SIG-M5 treated with dmso at 0.1 percent for 504 hours (cell line): ENCODE results near the gene ASTN2.

Experiments used
- DNase-seq: peaks from one replicate; lab custom pipeline; 2025; ENCODE audit not compliant: unreplicated experiment; lab: John Stamatoyannopoulos, UW

ASTN2 gene

DNA sequence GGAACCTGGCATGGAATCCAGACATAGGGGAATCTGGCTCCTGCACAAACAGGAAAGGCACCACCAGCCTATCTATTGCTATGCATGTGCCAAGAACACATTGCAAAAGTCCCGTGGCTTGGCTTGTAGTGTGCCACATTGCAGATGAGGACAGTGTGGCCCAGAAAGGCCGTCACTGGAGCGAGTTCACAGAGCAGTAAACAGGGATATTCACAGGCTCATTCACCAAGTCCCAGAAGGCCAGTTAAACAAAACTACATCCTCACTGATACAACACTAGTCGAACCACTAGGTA is 767.4 kb downstream of the ASTN2 start:
- no peak for DNase-seq

DNA sequence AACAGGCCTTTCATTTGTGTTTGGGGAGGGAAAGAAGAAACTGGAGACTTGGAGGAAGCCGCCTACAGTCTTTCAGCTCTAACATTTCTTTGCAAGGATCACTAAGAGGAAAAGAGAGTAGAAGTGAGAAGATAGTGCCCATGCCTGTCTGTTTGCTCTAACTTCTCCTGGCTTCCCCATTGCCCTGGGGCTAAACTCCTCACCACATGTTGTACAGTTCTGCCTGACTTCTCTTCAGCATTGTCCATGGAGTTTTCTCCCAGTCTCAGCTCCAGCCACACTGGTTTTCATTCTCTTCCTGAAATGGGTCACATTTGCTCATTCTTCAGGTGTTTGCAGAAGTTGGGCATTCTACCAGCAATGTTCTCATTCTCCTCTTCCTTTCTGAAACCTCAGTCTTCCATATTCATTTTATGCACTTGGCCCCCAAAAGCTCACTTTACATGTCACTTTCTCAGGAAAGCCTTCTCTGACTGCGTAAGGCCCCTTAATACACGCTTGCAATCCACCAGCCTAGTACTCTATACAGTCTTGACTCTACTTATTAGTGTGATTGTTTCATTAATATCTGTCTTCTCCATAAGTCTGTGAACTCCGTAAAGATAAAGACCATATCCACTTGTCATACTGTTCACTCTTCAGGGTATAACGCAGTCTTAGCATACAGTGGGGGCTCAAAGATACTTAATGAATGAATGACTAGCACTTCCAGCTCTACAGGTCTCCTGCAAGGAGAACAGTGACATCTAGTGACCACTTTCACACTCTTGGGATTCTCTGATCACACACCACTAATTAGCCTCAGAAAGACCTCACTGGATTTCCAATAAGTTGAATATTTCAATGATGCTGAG is 768.0 kb downstream of the ASTN2 start:
- peak; percentile 29 for DNase-seq

DNA sequence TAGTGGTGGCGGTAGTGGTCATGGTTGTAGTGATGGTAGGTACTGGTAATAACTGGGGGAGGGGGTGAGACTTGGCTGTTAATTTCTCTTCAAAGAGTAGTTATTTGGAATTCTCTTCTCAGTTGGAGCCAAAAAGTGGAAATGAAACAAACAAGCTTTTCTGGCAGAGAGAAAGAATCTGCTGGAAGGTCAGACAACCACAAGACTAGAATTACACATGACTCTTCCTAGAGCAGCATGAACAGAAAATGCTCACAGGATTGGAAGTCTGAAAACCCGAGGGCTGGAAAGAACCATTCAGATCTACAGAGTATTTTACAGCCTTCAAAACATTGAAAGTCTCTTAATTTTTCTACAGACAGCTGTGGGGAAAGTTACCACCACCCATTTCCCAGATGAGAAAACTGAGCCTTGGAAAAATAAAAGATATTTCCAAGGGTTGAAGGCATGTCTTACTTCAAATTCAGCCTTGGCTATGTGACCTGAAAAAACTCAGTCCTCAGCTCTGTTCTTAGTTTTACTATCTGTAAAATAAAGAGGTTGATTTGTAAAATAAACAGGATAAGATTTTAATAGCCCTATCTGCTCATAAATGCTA is 770.7 kb downstream of the ASTN2 start:
- DNase-seq, result no peak

DNA sequence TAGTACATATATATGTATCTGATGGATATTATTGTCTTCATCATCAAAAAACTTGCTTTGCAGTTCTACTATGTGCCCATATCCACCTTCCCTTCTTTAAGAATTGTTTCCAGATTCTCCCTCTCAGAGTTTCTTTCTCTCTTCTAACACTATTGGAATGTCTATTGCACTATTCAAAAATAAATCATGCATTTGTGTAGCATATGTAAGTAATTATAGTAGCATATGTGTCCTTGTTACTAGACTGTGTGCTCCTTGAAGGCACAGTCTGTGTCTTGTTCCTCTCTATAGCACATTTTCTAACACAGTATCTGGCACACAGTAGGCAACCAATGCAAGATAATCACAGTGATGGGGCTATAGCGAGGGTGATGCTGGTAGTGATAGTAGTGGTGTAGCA is 771.2 kb downstream of the ASTN2 start:
- no peak for DNase-seq

DNA sequence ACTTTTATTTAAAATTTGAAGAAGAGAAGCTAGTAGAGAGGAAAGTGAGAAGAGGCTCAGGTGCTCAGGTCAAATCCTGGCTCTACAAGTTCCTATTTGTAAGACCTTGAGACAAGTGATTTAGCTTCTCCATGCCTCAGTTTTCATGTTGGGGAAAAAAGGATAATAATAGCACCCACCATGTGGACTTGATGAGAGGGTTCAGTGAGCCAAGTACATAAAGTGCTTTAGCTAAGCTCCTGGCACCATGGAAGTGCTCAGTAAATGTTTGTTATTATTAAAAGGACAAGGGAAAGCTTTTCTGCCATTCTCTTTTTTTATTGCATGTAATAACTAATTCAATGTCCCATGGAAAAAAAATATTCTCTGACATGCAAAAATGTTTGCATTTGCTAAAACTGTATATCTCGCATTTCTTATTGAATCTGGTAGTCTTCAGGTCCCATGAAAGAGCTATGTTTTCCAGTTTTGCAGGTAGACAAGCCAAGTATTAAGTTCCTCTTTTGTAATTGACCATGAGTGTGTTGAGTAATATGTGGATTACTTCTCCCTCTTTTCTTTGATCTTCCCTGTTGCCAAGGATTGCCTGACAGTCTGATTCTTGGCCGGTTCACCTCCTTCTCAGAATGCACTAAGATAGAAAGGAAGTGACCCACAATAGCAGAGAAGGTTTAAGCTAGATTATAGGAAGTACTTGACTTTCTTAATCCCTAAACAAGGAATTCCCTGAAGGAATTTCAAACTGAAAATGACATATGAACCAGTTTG is 773.4 kb downstream of the ASTN2 start:
- DNase-seq, result no peak

DNA sequence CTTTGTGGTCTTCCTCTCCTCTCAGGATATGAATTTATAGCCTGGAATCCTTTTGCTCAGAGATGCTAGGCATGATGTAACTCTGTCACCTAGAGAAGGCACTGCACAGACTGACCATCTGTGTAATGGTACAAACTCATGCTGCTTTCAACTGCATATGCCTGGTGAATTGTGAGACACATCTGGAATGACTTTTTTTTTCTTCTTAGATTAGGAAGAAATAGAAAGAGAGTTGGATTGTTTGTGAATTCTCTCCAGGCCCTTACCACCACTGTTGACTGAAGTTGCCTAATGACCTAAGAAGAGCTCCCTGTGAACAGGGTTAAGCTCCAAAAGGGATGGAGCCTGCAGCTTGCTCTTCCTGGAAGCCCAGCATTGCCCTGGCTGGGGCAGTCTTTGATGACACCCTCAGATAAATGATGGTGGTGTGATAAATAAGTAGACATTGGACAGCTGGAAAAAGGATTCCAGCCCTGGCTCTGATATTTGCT is 775.6 kb downstream of the ASTN2 start:
- DNase-seq, result no peak

DNA sequence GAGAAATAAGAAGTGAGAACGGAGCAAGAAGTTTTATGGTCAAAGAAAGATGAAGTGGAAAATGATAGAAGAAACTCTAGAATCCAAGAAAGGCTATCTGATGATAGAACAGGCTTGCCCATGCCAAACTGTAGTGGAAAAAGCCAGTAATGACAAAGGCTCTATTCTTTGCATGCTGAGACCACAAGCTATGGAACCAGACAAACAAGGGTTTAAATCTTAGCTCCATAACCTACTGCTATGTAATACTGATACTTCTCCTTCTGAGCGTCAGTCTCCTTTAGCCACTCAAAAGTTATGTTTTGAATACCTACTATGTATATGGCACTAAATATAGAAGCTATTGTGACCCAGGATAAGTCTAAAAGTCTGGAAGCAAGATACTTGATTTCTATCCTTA is 778.9 kb downstream of the ASTN2 start:
- DNase-seq, result no peak

DNA sequence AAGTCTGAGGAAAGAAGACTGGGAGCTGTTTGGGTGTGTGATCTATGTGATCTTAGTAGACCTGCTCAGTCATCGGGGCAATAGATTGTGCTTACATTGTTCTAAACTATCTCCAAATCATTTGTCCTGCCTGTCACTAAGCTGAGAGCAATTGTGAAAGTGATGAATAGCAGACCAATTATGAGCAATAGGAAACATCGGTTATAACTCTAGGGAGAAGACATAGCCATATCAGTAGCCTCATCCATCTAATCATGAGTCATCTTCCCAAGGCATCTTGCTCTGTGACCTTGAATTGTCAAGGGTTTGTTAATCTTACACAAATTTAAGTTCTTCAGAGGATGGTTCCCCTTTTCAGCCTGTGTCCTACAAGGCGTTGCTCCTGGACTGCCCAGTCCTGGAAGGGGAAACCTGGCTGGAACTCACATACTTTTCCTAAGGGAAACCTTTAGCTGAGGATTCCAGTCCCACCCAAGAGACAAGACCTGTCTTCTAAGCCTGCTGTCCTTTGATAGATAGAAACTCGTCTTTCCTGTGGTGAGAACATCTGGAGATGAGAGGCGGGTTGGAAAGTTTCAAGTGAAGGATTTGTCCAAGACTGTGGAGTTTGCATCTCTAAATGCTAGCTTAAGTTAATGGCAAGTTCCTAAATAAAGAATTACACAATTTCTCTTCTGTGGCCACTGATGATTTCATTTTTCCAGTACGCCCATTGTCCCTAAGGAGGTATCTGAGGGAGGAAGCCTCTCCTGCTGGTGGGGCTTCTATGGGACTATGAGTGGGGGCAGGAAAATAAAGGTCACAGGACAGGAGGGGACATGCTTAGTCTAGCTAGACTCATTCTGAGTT is 781.6 kb downstream of the ASTN2 start:
- DNase-seq, result peak; percentile 5

DNA sequence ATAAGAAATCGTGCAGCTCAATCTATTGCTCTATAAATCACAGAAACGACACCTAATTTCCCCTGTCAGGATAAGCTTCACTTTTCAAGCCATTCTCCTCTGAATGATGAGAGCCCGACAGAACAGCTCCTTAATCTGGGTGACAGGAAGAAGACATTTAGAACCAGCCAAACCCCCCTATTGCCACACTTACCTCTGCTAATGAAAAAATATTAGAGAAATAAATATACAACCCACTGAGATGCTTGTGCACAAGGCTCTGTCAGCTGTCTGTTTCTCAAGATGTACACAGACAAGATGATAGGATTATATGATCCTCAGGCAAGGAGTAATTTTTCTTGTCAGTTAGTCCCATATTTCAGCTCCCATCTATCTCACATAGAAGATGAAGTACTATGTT is 785.2 kb downstream of the ASTN2 start:
- no peak for DNase-seq

DNA sequence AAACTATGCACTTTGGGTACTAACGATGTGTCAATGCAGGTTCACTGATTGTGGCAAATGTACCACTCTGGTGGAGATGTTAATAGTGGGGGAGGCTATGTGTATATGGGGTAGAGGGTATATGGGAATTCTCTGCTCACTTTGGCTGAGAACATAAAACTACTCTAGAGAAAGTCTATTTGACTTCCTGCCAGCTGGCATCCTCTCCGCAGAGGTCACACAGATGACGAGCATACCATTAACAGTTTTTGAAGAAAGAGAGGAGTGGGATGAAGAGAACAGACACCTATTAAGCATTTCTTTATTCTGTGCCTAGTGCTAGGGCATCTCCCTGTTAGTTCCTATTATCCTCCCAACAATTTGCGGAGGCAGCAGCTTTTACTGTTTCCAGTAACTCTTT is 786.1 kb downstream of the ASTN2 start:
- DNase-seq, result no peak

DNA sequence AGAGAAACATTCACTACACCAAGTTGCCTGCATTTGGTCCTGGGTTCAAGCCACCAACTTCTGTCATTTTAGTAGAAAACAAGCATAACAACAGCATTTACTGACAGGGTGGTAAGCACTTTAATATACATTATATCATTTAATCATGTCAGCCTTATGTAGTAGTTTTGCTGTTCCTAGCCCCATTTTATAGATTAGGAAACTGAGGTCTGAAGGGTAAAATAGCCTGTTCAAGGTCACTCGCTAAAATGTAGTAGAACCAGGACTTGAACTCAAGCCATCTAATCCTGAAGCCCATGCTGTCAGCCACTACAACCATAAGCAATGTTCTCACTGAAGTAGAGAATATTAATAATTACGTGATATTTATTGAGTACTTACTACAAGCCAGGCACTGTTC is 787.4 kb downstream of the ASTN2 start:
- no peak for DNase-seq

DNA sequence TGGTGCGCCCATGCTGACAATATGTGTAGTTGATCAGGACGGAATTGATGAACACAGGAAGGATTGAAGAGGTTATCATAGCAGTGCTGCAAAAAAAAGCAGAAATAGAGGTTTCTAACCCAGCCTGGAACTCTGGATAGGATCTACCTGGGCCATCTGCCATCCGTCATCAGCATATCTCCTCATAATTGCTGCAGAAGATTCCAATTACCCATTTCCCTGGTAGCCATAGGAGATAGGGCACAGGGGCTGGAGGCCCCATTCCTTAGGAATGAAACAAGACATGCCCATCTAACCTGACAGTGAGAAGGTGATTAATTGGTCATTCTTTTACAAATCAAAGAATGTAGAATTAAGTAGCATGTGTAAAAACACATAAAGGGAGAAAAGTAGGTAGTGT is 788.1 kb downstream of the ASTN2 start:
- DNase-seq, result no peak

DNA sequence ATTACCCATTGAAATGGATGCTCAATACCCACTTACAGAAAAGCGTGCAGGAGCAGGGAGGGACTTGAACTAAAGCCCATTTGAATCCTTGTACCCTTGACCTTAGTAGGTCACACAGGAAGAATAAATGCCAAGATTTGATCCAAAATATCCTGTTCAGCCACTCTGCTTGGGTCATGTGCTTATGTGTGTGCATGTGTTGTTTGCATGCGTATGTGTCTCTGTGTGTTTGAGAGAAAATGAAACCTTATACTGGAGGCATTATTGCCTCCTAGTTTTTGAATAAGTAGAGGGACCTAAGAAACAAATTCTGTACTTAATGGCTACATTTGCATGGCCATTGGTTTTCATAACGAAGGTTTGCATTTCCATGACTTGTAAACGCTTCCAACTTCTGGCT is 791.1 kb downstream of the ASTN2 start:
- DNase-seq, result no peak

DNA sequence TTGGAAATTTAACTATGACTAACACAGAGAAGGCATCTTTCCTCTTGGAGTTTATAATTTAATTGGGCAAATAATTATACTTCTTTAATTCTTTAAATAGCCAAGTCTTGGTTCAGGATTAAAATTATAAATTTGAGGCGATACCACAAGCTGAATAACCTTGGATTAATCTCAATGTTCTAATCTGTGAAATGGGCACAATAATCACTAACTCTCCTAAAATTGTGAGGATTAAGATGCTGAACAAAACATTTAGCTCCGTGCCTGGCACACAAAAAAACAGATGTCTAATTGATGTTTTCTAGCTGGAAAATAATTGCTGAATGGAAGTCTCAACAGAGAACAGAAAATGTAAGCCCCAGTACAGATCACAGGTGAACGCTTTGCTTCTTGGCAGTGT is 797.5 kb downstream of the ASTN2 start:
- DNase-seq, result no peak

DNA sequence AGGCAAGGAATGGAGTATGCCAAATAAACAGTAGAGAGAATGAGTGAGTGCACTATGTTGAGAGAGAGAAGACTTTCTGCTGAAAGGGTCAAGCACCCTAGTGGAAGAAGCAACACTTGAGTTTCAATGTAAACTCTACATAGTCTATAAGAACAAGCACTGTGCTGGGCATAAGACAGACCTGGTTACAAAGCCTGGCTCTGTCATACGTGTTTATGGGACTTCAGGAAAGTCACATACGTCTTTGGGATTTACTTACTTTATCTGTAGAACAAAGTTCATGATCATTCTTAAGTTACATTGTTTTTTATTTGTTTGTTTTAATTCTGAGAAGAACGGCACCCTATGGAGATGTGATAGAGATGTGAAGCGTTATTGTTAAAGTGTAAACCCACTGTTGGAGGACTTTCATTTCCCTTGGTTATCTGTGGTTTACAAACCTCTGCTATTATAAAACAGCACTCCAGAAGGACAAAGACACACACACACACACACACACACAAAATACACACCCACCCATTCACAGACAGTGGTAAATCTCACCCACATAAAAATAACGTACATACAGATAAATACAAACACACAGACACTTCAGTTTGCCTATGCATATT is 798.4 kb downstream of the ASTN2 start:
- DNase-seq, result no peak

DNA sequence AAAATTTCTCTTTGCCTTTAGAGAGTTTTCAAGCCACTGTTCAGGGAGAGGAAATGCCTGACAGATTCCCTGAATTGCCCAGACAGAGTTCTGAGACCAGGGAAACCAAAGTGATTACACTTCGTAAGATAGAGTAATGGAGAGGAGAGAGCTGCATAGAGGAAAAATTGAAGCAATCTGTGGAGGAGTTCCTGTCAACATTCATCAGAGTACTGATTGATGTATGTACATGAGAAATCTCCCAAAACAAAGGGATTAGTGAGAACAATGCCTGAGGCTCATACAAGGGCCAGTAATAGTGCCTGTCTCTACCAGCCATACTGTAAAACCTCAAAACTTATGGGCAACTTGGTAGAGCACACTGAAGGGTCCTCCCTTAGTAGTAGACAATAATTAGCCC is 806.8 kb downstream of the ASTN2 start:
- DNase-seq, result no peak

DNA sequence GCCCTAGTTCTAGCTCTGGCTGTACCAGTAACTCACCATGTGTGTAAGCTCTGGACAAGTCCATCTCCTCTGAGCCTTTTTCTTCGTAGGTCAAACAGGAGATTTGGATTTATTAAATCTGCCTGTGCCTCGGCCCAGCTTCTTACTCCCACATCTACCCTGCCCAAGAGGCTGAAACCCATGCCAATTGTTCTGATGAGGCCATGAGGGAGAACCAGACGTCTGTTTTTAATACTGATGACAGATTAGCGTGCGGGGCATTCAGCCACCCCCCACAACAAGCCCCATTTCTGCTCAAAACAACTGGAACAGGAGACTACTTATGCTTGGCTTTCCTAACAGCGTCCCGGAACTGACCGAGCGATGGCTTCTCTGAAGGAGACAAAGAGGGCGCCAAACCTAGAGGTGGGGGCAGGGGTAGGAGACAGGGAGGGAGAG is 808.9 kb downstream of the ASTN2 start:
- DNase-seq, result no peak

DNA sequence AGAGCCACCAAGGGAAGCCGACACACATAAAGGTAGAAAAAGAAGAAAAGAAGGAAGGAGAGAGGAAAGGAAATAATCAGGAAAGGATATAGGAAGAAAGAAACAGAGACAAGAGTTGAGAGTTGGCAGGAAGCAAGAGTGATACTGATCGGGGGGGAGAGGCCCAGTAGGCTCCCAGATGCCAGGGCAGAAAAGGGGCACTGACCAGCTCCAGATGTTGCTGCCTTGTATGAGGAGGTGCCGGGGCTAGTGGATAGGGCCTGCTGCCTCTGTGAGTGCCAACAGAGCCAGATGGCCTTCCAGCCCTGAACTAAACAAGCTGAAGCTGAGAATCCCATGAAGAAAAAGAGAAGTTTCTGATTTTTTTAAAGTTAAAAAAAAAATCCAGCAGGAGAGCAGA is 809.8 kb downstream of the ASTN2 start:
- DNase-seq, result no peak

DNA sequence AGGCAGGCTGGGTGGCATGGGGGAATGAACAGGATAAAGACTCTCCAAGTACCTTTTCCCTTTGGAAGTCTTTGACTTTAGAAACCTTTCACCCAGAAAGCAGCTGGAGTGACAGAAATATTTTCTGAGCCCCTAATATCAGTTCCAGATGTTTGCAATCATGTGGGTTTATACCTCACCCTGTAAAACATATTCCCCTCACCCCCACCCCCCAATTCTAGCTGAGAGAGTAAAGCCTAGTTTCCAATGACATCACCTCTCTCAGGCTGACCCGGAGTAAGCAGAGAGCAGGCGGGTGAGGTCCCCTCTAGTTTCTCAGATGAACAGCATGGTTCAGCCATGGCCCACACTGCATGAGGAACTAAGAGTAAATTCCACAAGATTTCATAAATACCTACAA is 810.6 kb downstream of the ASTN2 start:
- DNase-seq, result no peak

DNA sequence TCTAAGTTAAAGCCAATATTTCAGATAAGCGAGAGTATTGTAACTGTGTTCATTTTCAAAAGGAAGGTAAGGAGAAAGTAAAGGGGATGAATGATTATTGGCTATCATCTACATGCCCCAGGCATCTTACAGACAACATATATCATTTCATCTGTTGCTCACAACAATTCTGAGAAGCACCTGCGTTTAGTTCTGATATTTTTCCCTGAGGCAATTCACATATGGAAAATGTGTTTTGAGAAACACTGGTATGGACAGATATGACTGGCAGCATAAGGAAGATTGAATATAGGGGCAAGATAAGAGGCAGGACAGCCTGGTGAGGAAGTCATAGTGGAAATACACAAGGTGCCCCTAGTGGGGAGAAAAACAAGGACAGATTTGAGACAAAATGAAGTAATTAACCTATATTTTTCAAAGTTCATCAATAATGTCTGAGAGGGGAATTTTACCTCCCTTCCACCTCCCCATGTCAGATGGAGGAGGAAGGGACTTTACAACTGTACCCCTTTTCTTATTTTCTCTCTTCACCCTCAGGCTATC is 815.4 kb downstream of the ASTN2 start:
- DNase-seq, result no peak
